SIG-M5 (cell line): ENCODE results near the gene AZU1.
"Not testable (repeated sequence)": the region's sequence is repeated elsewhere in the genome, so short reads cannot be mapped to it uniquely, and the experiment has no call there.

ENCODE experiments used
- DNase-seq: peaks from one replicate; lab custom pipeline; 2025; lab: John Stamatoyannopoulos, UW

Gene AZU1

GRCh38 chr19:831407-832369 is 4.1 kb downstream of the AZU1 start:
- DNase-seq, result no peak

DNA sequence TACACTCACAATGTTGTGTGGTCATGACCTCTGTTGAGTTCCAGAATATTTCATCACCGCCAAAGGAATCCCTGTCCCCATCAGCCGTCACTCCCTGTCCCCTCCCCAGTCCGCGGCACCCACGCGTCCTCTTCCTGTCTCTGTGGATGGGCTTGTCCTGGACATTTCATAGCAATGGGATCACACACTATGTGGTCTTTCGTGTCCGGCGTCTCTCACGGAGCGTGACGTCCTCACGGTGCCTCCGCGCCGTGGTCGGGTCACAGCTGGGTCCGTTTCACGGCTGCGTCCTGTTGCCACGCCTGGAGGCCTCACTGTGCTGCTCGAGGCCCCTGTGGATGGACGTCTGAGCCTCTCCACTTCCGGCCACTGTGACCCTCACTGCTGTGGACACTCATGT is 6.6 kb downstream of the AZU1 start:
- DNase-seq, result no peak

DNA sequence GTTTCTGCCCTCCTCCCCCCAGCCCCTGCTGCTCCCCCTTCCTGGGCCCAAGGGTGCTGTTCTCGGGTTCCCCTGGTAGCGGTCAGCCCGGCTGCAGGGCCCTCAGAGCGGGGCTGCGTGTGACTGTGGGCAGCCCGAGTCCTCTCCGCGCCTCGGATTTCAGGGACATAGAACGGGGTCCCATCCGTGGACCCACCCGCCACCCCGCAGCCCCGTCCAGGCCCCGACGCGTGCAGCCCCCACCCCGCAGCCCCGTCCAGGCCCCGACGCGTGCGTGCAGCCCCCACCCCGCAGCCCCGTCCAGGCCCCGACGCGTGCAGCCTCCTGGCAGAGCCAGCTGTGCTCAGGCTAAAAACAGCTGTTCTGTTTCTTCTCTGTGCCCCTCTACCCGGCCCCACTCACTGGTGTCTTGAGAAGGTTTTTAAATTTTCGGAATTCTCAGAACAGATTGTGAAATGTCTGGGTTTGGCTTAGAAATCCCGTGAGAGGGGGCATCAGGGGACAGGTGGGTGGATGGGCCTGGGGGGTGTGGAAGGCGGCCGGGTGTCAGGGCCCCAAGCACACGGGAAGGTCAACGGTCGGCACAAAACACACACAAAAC is 7.7 kb downstream of the AZU1 start:
- DNase-seq, result peak; percentile 62

DNA sequence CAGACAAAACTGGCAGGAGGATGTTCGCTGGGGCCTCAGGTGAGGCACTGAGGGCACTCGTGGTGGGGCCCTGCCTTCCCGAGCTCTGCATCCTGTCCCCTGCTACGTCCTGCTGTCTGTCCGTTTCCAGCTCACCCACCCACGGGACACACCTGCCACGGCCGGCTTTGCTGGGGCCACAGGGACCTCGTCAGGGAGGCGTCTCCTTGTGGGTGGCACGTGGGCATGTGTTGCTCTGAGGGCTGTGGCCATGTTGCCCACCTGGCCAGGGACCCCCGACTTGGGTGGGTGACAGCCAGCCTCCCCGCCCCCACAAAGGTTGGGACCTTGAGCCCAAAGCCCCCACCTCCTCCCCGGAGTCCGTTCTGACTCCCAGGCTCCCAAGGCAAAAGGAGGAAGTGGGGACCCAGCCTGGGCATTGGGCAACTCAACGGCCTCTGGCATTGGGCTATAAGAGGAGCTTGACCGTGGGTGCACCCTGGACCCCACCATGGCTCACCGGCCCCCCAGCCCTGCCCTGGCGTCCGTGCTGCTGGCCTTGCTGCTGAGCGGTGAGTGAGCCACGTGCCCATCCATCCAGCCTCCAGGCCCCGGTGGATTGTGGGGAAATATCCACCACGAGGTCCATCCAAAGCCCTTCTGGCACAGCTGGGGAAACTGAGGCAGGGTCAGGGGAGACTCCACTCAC is 13.0 kb downstream of the AZU1 start, which contains the start of gene PRTN3:
TSS of gene PRTN3 (plus strand) at position 481 of the 688 bp plus-strand sequence. CDS start at position 491, 10 bp downstream.
- no peak for DNase-seq

GRCh38 chr19:842802-843179 is 15.2 kb downstream of the AZU1 start:
- not testable (repeated sequence) for DNase-seq

DNA sequence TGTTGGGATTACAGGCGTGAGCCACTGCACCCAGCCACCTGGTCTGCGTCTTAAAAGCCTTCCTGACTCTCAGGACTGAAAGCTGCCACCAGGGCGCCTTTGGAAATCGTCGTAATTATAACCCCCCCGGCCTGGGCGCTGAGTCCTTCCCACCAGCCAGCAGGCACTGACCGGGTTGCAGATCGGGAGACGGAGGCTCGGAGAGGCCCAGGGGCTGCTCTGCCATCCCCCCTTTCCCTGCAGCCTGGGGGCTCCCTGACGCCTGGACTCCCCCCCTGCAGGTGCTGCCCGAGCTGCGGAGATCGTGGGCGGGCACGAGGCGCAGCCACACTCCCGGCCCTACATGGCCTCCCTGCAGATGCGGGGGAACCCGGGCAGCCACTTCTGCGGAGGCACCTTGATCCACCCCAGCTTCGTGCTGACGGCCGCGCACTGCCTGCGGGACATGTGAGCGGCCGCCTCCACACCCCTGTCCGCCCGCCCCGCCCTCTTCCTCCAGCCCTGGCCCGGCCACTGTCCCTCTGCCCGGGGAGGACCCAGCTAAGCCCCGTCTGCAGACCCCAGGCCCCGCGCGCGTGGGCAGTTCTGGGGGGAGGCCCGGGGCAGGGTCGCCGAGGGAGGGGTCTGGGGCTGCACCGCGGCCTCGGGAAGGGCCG is 15.7 kb downstream of the AZU1 start:
- no peak for DNase-seq

GRCh38 chr19:843836-844545 is 16.4 kb downstream of the AZU1 start:
- no peak for DNase-seq

- DNase-seq, result no peak
These were observed 16.9 kb downstream of the AZU1 start for GRCh38 chr19:844546-844971.

GRCh38 chr19:845707-846521 is 18.3 kb downstream of the AZU1 start:
- DNase-seq, result no peak

DNA sequence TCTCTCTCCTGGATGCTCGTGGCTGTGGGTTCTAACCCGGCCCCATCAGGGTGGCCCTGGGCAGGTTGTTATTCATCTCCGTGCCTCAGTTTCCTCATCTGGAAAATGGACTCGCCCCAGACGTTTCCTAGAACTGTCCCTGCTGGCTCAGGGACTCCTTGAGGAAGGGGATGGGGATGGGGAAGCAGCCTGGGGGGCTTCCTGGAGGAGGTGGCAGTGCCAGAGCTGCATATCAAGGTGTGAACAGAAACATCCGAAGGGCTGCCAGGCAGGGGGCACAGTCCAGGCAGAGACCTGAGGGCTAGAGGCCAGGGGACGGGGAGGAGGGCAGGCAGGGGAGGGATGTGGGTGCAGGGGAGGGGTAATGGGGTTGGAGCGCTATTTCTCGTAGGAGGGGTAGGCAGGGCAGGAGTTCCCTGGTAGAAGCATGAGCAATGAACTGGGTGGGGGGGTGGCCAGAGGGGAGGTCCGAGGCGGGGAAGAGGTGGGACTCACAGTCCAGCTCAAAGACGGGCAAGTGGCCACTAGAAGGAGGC is 20.8 kb downstream of the AZU1 start:
- no peak for DNase-seq

DNA sequence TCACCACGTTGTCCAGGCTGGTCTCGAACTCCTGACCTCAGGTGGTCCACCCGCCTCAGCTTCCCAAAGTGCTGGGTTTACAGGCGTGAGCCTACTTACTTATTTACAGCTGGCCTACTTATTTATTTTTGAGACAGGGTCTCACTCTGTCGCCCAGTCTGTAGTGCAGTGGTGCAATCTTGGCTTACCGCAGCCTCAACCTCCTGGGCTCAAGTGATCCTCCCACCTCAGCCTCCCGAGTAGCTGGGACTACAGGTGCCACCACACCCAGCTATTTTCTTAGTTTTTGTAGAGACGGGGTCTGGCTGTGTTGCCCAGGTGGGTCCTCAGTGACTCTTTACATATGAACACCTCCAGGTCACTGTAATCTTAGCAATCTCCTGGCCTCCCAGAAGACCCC is 21.6 kb downstream of the AZU1 start:
- not testable (repeated sequence) for DNase-seq

- DNase-seq, result no peak
These were observed 22.8 kb downstream of the AZU1 start for GRCh38 chr19:850221-850978.

DNA sequence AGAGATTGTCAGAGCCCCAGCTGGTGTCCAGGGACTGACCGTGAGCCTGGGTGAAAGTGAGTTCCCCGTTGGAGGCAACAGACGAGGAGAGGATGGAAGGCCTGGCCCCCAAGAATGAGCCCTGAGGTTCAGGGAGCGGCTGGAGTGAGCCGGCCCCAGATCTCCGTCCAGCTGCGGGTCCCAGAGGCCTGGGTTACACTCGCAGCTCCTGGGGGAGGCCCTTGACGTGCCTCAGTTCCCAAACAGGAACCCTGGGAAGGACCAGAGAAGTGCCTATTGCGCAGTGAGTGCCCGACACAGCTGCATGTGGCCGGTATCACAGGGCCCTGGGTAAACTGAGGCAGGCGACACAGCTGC is 23.3 kb downstream of the AZU1 start:
- no peak for DNase-seq

GRCh38 chr19:852136-853013 is 24.7 kb downstream of the AZU1 start, which contains the start of gene ELANE:
TSS of gene ELANE (plus strand) at chr19:852303. CDS start at chr19:852329, 26 bp downstream.
- DNase-seq, result no peak

GRCh38 chr19:853014-853585 is 25.5 kb downstream of the AZU1 start:
- no peak for DNase-seq

DNA sequence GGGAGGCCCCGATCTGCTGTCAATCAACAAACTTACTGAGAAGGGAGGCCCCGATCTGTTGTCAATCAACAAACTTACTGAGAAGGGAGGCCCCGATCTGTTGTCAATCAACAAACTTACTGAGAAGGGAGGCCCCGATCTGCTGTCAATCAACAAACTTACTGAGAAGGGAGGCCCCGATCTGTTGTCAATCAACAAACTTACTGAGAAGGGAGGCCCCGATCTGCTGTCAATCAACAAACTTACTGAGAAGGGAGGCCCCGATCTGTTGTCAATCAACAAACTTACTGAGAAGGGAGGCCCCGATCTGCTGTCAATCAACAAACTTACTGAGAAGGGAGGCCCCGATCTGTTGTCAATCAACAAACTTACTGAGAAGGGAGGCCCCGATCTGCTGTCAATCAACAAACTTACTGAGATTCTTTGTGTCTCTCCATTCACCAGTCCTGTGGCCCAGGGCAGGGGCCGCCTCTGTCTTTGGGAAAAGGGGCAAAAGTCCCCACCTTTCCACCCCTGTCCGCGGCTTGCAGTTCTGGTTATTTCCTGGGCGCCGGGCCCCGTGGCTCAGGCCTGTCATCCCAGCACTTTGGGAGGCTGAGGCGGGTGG is 26.1 kb downstream of the AZU1 start:
- DNase-seq, result not testable (repeated sequence)

- no peak for DNase-seq
These were observed 26.9 kb downstream of the AZU1 start for GRCh38 chr19:854549-854948.

DNA sequence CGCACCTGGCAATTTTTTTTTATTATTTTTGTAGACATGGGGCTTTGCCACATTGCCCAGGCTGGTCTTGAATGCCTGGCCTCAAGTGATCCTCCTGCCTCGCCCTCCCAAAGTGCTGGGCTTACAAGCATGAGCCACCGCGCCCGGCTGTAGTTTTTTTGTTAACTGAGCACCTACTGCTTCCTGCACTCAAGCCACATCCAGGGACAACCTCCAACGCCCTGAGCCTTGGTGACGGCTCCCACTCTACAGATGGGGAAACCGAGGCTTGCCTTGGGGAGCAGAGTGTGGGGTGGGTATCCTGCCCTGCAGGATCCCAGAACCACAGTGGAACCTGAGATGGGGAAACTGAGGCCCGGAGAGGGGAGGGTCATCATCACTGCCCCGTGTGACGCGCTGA is 27.5 kb downstream of the AZU1 start:
- DNase-seq, result no peak
